Skeletal muscle tissue (tissue), 4 donors: ENCODE results near the gene ABHD14A. TPM values are rescaled to one million over a fixed set of nuclear protein-coding genes. Genes with fewer than 3 reads are reported as not detected.

Experiments used
- H3K27ac ChIP-seq: one replicate; pipeline ENCODE4 v1.7.0; 2013; ENCODE audit warnings: mild to moderate bottlenecking, low read depth, low read length, inconsistent platforms
- H3K27me3 ChIP-seq, 3 donors: one replicate each; pipeline ENCODE4 v1.7.0; 2013; ENCODE audit warnings: low read length in 3 of 3; ENCODE audit not compliant: control insufficient read depth in 3 of 3, insufficient read depth in 3 of 3
- H3K36me3 ChIP-seq, 3 donors: one replicate each; pipeline ENCODE4 v1.7.0; 2013; ENCODE audit warnings: low read length in 3 of 3; ENCODE audit not compliant: control insufficient read depth in 3 of 3, insufficient read depth in 3 of 3
- H3K4me1 ChIP-seq, 3 donors: one replicate each; pipeline ENCODE4 v1.7.0; 2013; ENCODE audit warnings: low read length in 3 of 3, mild to moderate bottlenecking in 3 of 3; ENCODE audit not compliant: control insufficient read depth in 3 of 3, insufficient read depth in 3 of 3
- H3K4me3 ChIP-seq, 3 donors: one replicate each; pipeline ENCODE4 v1.7.0; 2013; ENCODE audit warnings: low read length in 3 of 3
- H3K9ac ChIP-seq, 3 donors: one replicate each; pipeline ENCODE4 v1.7.0; 2013; ENCODE audit warnings: low read length in 3 of 3, mild to moderate bottlenecking in 3 of 3, moderate library complexity in 2 of 3, low read depth in 1 of 3
- H3K9me3 ChIP-seq, 3 donors: one replicate each; pipeline ENCODE4 v1.7.0; 2013; ENCODE audit warnings: low read length in 3 of 3; ENCODE audit not compliant: control insufficient read depth in 3 of 3
- total RNA-seq: library from RNA; depleted of rRNA; stranded (reverse); fragments of >200 nt; gene quantifications from one replicate; pipeline ENCODE4 v1.2.3, GENCODE V29; 2014
- donor health status: Osteomylitis.

Gene ABHD14A
- total RNA-seq, 1 donor from 2014 or later: 8.9 TPM

- Histone ChIP-seq H3K9me3 (no peaks in the 10 kb centered on the region), H3K27ac (no peak overlapping the region), H3K9ac (peak overlapping the region in 1 of 3 donors; percentile 57), H3K36me3 (peaks cover 0 to 3% (median 2%) of the 10 kb centered on the region in 3 donors), H3K4me1 (peaks cover 55 to 67% (median 56%) of the 10 kb centered on the region in 3 donors), H3K4me3 (no peak overlapping the region), H3K27me3 (no peaks in the 10 kb centered on the region)
Observed at GRCh38 chr3:51971350-51971749, 3.5 kb upstream of the ABHD14A start.

DNA sequence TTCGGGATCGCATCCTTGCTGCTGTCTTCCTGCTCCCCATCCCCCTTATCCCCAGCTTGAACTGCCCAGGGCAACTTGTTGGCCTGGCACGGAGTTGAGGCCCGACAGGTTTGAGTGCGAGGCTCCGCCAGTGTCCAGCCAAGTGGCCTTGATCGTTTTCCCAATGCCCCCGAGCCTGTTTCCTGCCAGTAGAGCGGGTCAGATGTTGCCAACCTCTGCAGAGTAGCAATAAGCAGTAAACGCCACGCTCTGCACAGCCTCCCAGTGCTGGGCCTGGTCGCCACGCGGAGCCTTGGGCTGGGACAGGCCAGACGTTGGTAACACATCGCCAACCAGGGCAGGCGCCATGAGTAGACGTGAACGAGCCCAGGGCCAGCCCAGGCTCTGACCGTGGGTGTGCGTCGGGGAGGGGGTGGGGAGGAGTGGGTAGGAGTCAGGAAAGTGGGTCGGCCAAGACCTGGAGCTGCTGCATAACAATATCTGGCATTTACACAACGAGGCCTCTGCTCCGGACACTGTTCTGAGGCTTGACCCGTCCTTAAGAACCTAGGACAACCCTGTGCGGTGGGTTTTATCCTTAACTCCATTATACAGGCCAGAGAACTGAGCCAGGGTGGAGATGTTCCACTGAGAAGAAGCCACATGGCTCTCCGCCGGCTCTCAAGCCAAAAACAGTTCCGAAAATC, 444 bp upstream of the ABHD14A start:
- no peaks in the 10 kb centered on the region for H3K27me3 ChIP-seq
- no peaks in the 10 kb centered on the region for H3K9me3 ChIP-seq
- peak overlapping the region; percentile 92 to 100 (median 98) for H3K9ac ChIP-seq
- peak overlapping the region; percentile 76 to 97 (median 95) for H3K4me3 ChIP-seq
- H3K36me3 ChIP-seq: peaks cover 0 to 3% (median 0%) of the 10 kb centered on the region in 3 donors
- peaks cover 36 to 45% (median 39%) of the 10 kb centered on the region in 3 donors for H3K4me1 ChIP-seq
- peak overlapping the region; percentile 98 for H3K27ac ChIP-seq

DNA sequence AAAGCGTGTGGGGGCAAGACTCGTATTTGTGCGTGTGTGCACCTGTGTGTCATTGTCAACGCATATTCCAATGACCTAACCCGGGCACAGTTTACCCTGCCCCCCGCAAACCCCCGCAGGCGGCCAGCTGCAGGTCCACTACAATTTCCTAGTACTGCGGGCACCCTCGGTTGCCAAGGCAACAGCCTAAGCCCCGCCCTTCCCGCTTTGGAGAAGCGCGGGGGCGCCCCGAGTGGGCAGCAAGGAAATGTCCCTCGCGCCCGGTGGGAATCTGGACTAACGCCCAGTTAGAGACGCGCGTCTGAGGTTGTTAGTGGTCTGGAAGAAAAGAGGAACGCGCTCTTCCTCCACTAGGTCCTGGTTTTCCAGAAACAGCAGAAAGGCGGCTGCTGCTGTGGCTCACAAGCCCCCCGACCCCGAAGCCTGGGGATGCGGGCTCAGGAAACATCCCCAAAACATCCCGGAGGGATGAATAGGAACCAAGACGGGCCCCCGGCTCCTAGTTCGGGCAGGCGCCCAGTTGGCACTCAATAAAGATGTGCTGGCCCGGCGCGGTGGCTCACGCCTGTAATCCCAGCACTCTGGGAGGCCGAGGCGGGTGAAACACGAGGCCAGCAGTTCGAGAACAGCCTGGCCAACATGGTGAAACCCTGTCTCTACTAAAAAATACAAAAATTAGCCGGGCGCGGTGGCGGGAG, 1.1 kb downstream of the ABHD14A start:
- Histone ChIP-seq H3K9ac (peak overlapping the region in 2 of 3 donors; percentile 92 to 100), H3K9me3 (no peaks in the 10 kb centered on the region), H3K36me3 (peaks cover 3 to 9% (median 5%) of the 10 kb centered on the region in 3 donors), H3K27ac (no peak overlapping the region), H3K4me3 (peak overlapping the region; percentile 76 to 97 (median 95)), H3K4me1 (peaks cover 21 to 35% (median 24%) of the 10 kb centered on the region in 3 donors), H3K27me3 (no peaks in the 10 kb centered on the region)

DNA sequence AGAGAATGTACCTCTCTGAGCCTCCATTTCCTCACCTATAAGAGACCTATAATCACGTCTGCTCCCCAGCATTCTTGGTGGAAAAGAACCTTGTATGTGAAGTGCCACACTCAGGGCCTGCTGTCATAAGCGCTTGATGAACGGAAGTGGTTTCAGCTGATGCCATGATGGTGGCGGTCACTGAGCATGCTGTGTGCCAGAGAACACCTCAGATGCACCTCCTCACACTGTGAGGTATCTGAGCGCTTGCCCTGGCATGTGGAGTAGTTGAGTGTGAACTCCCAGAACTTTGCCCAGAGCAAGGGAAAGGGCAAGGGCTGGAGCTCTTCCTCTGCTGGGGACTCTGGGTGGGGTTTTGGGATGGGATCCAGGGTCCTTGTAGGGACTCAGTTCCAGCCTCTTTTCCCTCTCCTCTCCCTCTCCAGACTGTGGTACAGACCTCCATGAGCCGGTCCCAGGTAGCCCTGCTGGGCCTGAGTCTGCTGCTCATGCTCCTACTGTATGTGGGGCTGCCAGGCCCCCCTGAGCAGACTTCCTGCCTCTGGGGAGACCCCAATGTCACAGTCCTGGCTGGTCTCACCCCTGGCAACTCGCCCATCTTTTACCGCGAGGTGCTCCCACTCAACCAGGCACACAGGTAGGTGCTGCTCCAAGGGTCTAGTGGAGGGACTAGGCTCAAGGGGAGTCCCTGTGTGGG, 2.7 kb downstream of the ABHD14A start:
- no peaks in the 10 kb centered on the region for H3K27me3 ChIP-seq
- H3K4me1 ChIP-seq: peaks cover 27 to 39% (median 29%) of the 10 kb centered on the region in 3 donors
- H3K36me3 ChIP-seq: peaks cover 3 to 9% (median 8%) of the 10 kb centered on the region in 3 donors
- H3K4me3 ChIP-seq: no peak overlapping the region
- H3K9me3 ChIP-seq: no peaks in the 10 kb centered on the region
- no peak overlapping the region for H3K9ac ChIP-seq
- no peak overlapping the region for H3K27ac ChIP-seq

GRCh38 chr3:51978143-51978502, 3.3 kb downstream of the ABHD14A start:
- H3K4me1 ChIP-seq: peaks cover 31 to 44% (median 33%) of the 10 kb centered on the region in 3 donors
- no peaks in the 10 kb centered on the region for H3K27me3 ChIP-seq
- no peak overlapping the region for H3K4me3 ChIP-seq
- no peak overlapping the region for H3K9ac ChIP-seq
- H3K27ac ChIP-seq: no peak overlapping the region
- no peaks in the 10 kb centered on the region for H3K9me3 ChIP-seq
- peaks cover 3 to 9% (median 8%) of the 10 kb centered on the region in 3 donors for H3K36me3 ChIP-seq

- Histone ChIP-seq H3K27ac (no peak overlapping the region), H3K4me1 (peaks cover 24 to 38% (median 30%) of the 10 kb centered on the region in 3 donors), H3K27me3 (no peaks in the 10 kb centered on the region), H3K4me3 (no peak overlapping the region), H3K9ac (no peak overlapping the region), H3K9me3 (no peaks in the 10 kb centered on the region), H3K36me3 (peaks cover 3 to 9% (median 8%) of the 10 kb centered on the region in 3 donors)
Observed at GRCh38 chr3:51980253-51980652, 5.4 kb downstream of the ABHD14A start.

- Histone ChIP-seq H3K27me3 (no peaks in the 10 kb centered on the region), H3K4me3 (peak overlapping the region; percentile 77 to 92 (median 87)), H3K4me1 (peaks cover 17 to 30% (median 23%) of the 10 kb centered on the region in 3 donors), H3K9me3 (no peaks in the 10 kb centered on the region), H3K9ac (peak overlapping the region; percentile 87 to 93 (median 93)), H3K36me3 (peaks cover 3 to 9% (median 8%) of the 10 kb centered on the region in 3 donors), H3K27ac (peak overlapping the region; percentile 95)
Observed at GRCh38 chr3:51982352-51982837, 7.5 kb downstream of the ABHD14A start.

GRCh38 chr3:51982838-51983577, 8.1 kb downstream of the ABHD14A start, which contains the start of gene ACY1:
TSS of gene ACY1 (plus strand) at chr3:51983535. CDS start at chr3:51984065, 530 bp downstream.
- H3K27me3 ChIP-seq: no peaks in the 10 kb centered on the region
- H3K9ac ChIP-seq: peak within 1 kb of the TSS; percentile 87 to 93 (median 93)
- H3K27ac ChIP-seq: peak within 1 kb of the TSS; percentile 95
- peaks cover 3 to 9% (median 8%) of the 10 kb centered on the region in 3 donors for H3K36me3 ChIP-seq
- peak within 1 kb of the TSS; percentile 77 to 92 (median 87) for H3K4me3 ChIP-seq
- peaks cover 17 to 30% (median 23%) of the 10 kb centered on the region in 3 donors for H3K4me1 ChIP-seq
- H3K9me3 ChIP-seq: no peaks in the 10 kb centered on the region
